Vagina (tissue), 2 donors: ENCODE data around the gene SIRPB2.

Experiments used
- POLR2A ChIP-seq, 2 donors: fragments of 450-650 bp; IDR thresholded peaks; one replicate each; pipeline ENCODE4 v1.6.1; 2017; ENCODE audit warnings: antibody characterized with exemption in 2 of 2, mild to moderate bottlenecking in 2 of 2, moderate library complexity in 2 of 2
- TF ChIP-seq, protein P1 (sequence below), 3 experiments: fragments of 450-650 bp in 2 of 3; fragments of 200-600 bp in 1 of 3; sonication (generic) in 1 of 3; IDR thresholded peaks; one replicate each; pipeline ENCODE4 v1.5.1; 2017 to 2019; ENCODE audit warnings: antibody characterized with exemption in 3 of 3, mild to moderate bottlenecking in 2 of 3, moderate library complexity in 2 of 3

DNA sequence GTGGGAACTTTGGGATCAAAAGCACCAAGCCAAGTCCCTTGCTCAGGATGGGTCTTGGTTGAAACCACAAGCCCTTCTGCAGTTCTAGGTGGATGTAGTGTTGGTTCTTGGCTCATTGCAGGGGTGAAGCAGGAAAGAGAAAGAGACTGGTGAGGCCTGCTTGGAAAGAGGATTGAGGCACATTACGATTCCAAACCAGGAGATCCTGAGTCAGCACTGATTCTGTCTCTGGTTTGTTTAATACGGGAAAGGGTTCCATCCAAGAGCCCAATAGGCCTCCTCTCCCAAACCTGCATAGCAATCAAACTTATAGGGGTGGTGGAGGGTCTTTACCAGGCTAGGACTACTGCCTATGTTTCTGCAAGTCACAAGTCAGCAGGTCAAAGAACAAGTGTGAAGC lies 48.9 kb downstream of the SIRPB2 start:
- TF ChIP-seq POLR2A (IDR thresholded peaks at IDR 0.05), result no peak
- TF ChIP-seq, protein P1, sequence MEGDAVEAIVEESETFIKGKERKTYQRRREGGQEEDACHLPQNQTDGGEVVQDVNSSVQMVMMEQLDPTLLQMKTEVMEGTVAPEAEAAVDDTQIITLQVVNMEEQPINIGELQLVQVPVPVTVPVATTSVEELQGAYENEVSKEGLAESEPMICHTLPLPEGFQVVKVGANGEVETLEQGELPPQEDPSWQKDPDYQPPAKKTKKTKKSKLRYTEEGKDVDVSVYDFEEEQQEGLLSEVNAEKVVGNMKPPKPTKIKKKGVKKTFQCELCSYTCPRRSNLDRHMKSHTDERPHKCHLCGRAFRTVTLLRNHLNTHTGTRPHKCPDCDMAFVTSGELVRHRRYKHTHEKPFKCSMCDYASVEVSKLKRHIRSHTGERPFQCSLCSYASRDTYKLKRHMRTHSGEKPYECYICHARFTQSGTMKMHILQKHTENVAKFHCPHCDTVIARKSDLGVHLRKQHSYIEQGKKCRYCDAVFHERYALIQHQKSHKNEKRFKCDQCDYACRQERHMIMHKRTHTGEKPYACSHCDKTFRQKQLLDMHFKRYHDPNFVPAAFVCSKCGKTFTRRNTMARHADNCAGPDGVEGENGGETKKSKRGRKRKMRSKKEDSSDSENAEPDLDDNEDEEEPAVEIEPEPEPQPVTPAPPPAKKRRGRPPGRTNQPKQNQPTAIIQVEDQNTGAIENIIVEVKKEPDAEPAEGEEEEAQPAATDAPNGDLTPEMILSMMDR (IDR thresholded peaks at IDR 0.05), result no peak
